H1 (cell line): Measurements from ENCODE around the gene RLN2. TPM values are rescaled to one million over a fixed set of nuclear protein-coding genes. Genes with fewer than 3 reads are reported as not detected.
"Not testable (repeated sequence)": the region's sequence is repeated elsewhere in the genome, so short reads cannot be mapped to it uniquely, and the experiment has no call there.

Source experiments
- CTCF ChIA-PET: fragments of 300-600 bp; sonication (Branson Sonifier 250); formaldehyde crosslinking; loops from one replicate; lab custom pipeline; 2021; ENCODE audit not compliant: partially characterized antibody; lab: Charles Lee
- POLR2A ChIA-PET: fragments of 300-600 bp; sonication (Branson Sonifier 250); formaldehyde crosslinking; loops from one replicate; lab custom pipeline; 2021; ENCODE audit warnings: inconsistent platforms; ENCODE audit not compliant: partially characterized antibody; lab: Charles Lee
- DNase-seq, 2 experiments: peaks; one replicate each; pipeline versions ENCODE4 v3.0.0 to v3.0.0-alpha.2; 2010 to 2022; ENCODE audit warnings: low spot score in 2 of 2, low read depth in 1 of 2, mixed read lengths in 1 of 2
- FAIRE-seq: peaks from 2 replicates; lab custom pipeline; 2011; peaks lifted over from hg19 to GRCh38; lab: Jason Lieb, UNC
- H2AFZ ChIP-seq: 2 replicates; pipeline ENCODE4 v1.8.1; 2012; ENCODE audit warnings: low read length, inconsistent platforms
- H2AK5ac ChIP-seq: 2 replicates; pipeline ENCODE4 v1.6.1; 2013; ENCODE audit warnings: low read depth, low read length
- H2BK120ac ChIP-seq: replicated peaks from 2 replicates; pipeline ENCODE3; 2013; ENCODE audit warnings: low read depth, low read length, inconsistent platforms
- H2BK12ac ChIP-seq: 2 replicates; pipeline ENCODE4 v1.6.1; 2013; ENCODE audit warnings: low read depth, low read length
- H2BK15ac ChIP-seq: 2 replicates; pipeline ENCODE4 v1.6.1; 2013; ENCODE audit warnings: low read length
- H2BK20ac ChIP-seq: 2 replicates; pipeline ENCODE4 v1.6.1; 2013; ENCODE audit warnings: low read length
- H2BK5ac ChIP-seq: 2 replicates; pipeline ENCODE4 v1.6.1; 2013; ENCODE audit warnings: low read depth, low read length
- H3K14ac ChIP-seq: 2 replicates; pipeline ENCODE4 v1.6.1; 2013; ENCODE audit warnings: inconsistent platforms; ENCODE audit not compliant: insufficient read length
- H3K18ac ChIP-seq: 2 replicates; pipeline ENCODE4 v1.6.1; 2013; ENCODE audit warnings: low read length; ENCODE audit errors: extremely low read depth
- H3K23ac ChIP-seq: 2 replicates; pipeline ENCODE4 v1.6.1; 2013; ENCODE audit warnings: inconsistent platforms; ENCODE audit not compliant: insufficient read length
- H3K23me2 ChIP-seq: 2 replicates; pipeline ENCODE4 v1.6.1; 2013; ENCODE audit warnings: low read depth, low read length
- H3K27ac ChIP-seq: 2 replicates; pipeline ENCODE4 v1.6.1; 2011; ENCODE audit warnings: low read depth, low read length, inconsistent platforms
- H3K27me3 ChIP-seq, 4 experiments: replicated peaks in 1 of 4; 1 replicate in 1 of 4; 2 replicates in 3 of 4; pipeline versions ENCODE4 v1.6.1 to v1.8.1; 2011 to 2013; ENCODE audit warnings: low read length in 3 of 4, mild to moderate bottlenecking in 3 of 4, inconsistent platforms in 2 of 4, mixed read lengths in 2 of 4, moderate library complexity in 1 of 4; ENCODE audit not compliant: control insufficient read depth in 3 of 4, insufficient read depth in 3 of 4; ENCODE audit errors: extremely low read depth in 1 of 4
- H3K36me3 ChIP-seq, 4 experiments: 2 replicates each; pipeline versions ENCODE4 v1.6.1 to v1.8.1; 2011 to 2013; ENCODE audit warnings: mild to moderate bottlenecking in 4 of 4, low read length in 3 of 4, moderate library complexity in 2 of 4, control low read depth in 1 of 4, inconsistent platforms in 1 of 4; ENCODE audit not compliant: insufficient read depth in 4 of 4, control insufficient read depth in 2 of 4
- H3K4ac ChIP-seq: replicated peaks from 2 replicates; pipeline ENCODE3; 2013; ENCODE audit warnings: low read length, low read depth, mixed read lengths, inconsistent platforms; ENCODE audit not compliant: insufficient read length
- H3K4me1 ChIP-seq, 4 experiments: replicated peaks in 1 of 4; 1 replicate in 1 of 4; 2 replicates in 3 of 4; pipeline versions ENCODE4 v1.6.1 to v1.8.1; 2011 to 2013; ENCODE audit warnings: low read length in 3 of 4, inconsistent platforms in 2 of 4, mixed read lengths in 1 of 4; ENCODE audit not compliant: insufficient read depth in 4 of 4, control insufficient read depth in 3 of 4
- H3K4me2 ChIP-seq, 2 experiments: 2 replicates each; pipeline versions ENCODE4 v1.6.1 to v1.8.1; 2011 to 2013; ENCODE audit warnings: low read depth in 2 of 2, low read length in 2 of 2, control low read depth in 1 of 2, inconsistent platforms in 1 of 2, mild to moderate bottlenecking in 1 of 2; ENCODE audit not compliant: insufficient read depth in 1 of 2
- H3K4me3 ChIP-seq, 4 experiments: fragments of 200-600, 300-600 bp in 1 of 4; sonication (generic), shearing (Covaris generic), sonication (Bioruptor Twin) in 1 of 4; 2 replicates each; pipeline versions ENCODE4 v1.5.1 to v1.8.1; 2011 to 2016; ENCODE audit warnings: low read length in 4 of 4, low read depth in 3 of 4, control low read depth in 2 of 4, inconsistent platforms in 2 of 4, mild to moderate bottlenecking in 2 of 4, mixed read lengths in 1 of 4, moderate library complexity in 1 of 4; ENCODE audit not compliant: insufficient read depth in 2 of 4; ENCODE audit errors: extremely low read depth in 1 of 4
- H3K56ac ChIP-seq: replicated peaks from 2 replicates; pipeline ENCODE3; 2013; ENCODE audit warnings: low read depth, mild to moderate bottlenecking, mixed read lengths, low read length, inconsistent platforms; ENCODE audit not compliant: insufficient read length
- H3K79me1 ChIP-seq: 2 replicates; pipeline ENCODE4 v1.6.1; 2013; ENCODE audit warnings: low read depth, low read length, control low read depth
- H3K79me2 ChIP-seq, 2 experiments: 2 replicates each; pipeline versions ENCODE4 v1.6.1 to v1.8.1; 2012 to 2013; ENCODE audit warnings: low read length in 2 of 2, mild to moderate bottlenecking in 2 of 2, inconsistent platforms in 1 of 2; ENCODE audit not compliant: insufficient read depth in 2 of 2, control insufficient read depth in 1 of 2
- H3K9ac ChIP-seq, 4 experiments: replicated peaks in 1 of 4; 1 replicate in 1 of 4; 2 replicates in 3 of 4; pipeline versions ENCODE4 v1.6.1 to v1.8.1; 2011 to 2013; ENCODE audit warnings: low read depth in 3 of 4, low read length in 3 of 4, control low read depth in 2 of 4, mild to moderate bottlenecking in 2 of 4, moderate library complexity in 2 of 4, inconsistent platforms in 1 of 4; ENCODE audit errors: extremely low read depth in 1 of 4
- H3K9me3 ChIP-seq, 2 experiments: 2 replicates each; pipeline versions ENCODE4 v1.6.1 to v1.8.1; 2012 to 2013; ENCODE audit warnings: mild to moderate bottlenecking in 2 of 2, moderate library complexity in 2 of 2, control low read depth in 1 of 2, inconsistent platforms in 1 of 2, low read depth in 1 of 2, low read length in 1 of 2, mixed read lengths in 1 of 2; ENCODE audit not compliant: insufficient read depth in 2 of 2
- H4K20me1 ChIP-seq, 2 experiments: replicated peaks in 1 of 2; 2 replicates each; pipeline versions ENCODE3 to v1.8.1; 2011 to 2013; ENCODE audit warnings: inconsistent platforms in 2 of 2, low read length in 2 of 2, mild to moderate bottlenecking in 1 of 2; ENCODE audit not compliant: insufficient read depth in 2 of 2, control insufficient read depth in 1 of 2
- H4K5ac ChIP-seq: 2 replicates; pipeline ENCODE4 v1.6.1; 2013; ENCODE audit warnings: low read length, low read depth, mixed read lengths, inconsistent platforms; ENCODE audit not compliant: insufficient read length
- H4K8ac ChIP-seq: 2 replicates; pipeline ENCODE4 v1.8.0; 2013; ENCODE audit warnings: mild to moderate bottlenecking, moderate library complexity, low read length, inconsistent platforms; ENCODE audit not compliant: insufficient read depth; ENCODE audit errors: extremely low read depth
- H4K91ac ChIP-seq: replicated peaks from 2 replicates; pipeline ENCODE3; 2013; ENCODE audit warnings: low read length, mixed read lengths, inconsistent platforms; ENCODE audit not compliant: insufficient read length
- WGBS, 2 experiments: shearing (Covaris generic) in 1 of 2; methylation state at CpG; one replicate each; pipeline versions ENCODE4 v1.1.6 to v1.1.7; 2013 to 2015; ENCODE audit warnings: low lambda C conversion rate in 2 of 2, mixed read lengths in 2 of 2, inconsistent platforms in 1 of 2, low coverage in 1 of 2, missing lambda C conversion rate in 1 of 2; ENCODE audit not compliant: insufficient replicate concordance in 2 of 2, insufficient coverage in 1 of 2, insufficient read length in 1 of 2; ENCODE audit errors: extremely low coverage in 1 of 2, missing lambda C conversion rate in 1 of 2; 5-methylcytosine and 5-hydroxymethylcytosine counted together
- long read RNA-seq, 2 experiments: library from RNA in 1 of 2; library from capped mRNA in 1 of 2; stranded (forward); transcript quantifications; one replicate each; pipeline ENCODE4 v2.0.0, GENCODE V29; 2021; ENCODE audit warnings: inconsistent platforms in 1 of 2
- polyA minus RNA-seq, 3 experiments: library from RNA; depleted of rRNA, polyadenylated mRNA; stranded (reverse); fragments of >200 nt; gene quantifications; 1 replicate in 2 of 3; 2 replicates in 1 of 3; pipeline ENCODE4 v1.2.3, GENCODE V29; 2011
- polyA plus RNA-seq, 7 experiments: library from polyadenylated mRNA; depleted of rRNA in 3 of 7; stranded (reverse) in 5 of 7; unstranded in 2 of 7; fragments of >200 nt in 5 of 7; fragments of 200-250 nt in 2 of 7; gene quantifications; 1 replicate in 5 of 7; 2 replicates in 1 of 7; 4 replicates in 1 of 7; pipeline versions ENCODE4 v1.2.1 to v1.2.3, GENCODE V29; 2011 to 2013; ENCODE audit warnings: missing spikeins in 2 of 7, mixed read lengths in 2 of 7
- total RNA-seq: library from RNA; stranded (reverse); fragmentation: NEBNext Ultra II Directional; extraction: Animal tissue kit (Norgen Biotek cat#: 25700); gene quantifications from 2 replicates; pipeline ENCODE4 v1.2.1, GENCODE V29; 2021

Gene RLN2
- 4.5 and 4.7 TPM in 2 replicates for total RNA-seq
- polyA plus RNA-seq (2011; rRNA removed): 2.5 and 6.0 TPM in 2 replicates
- 5.0 TPM for polyA plus RNA-seq (2011; cell fraction: cytosol; rRNA removed)
- 1.7 TPM for polyA plus RNA-seq (2011; cell fraction: nucleus; rRNA removed)
- 2.7 to 6.9 TPM (median 4.6 TPM) in 4 replicates for polyA plus RNA-seq (2012, experiment 1 of 2)
- polyA plus RNA-seq (2012, experiment 2 of 2): 4.2 TPM
- polyA plus RNA-seq (2013, experiment 1 of 2): 3.5 TPM
- 4.6 TPM for polyA plus RNA-seq (2013, experiment 2 of 2)
- 0.98 and 3.1 TPM in 2 replicates for polyA minus RNA-seq (2011; rRNA and poly(A)+ RNA removed)
- 2.3 TPM for polyA minus RNA-seq (2011; cell fraction: cytosol; rRNA and poly(A)+ RNA removed)
- 1.6 TPM for polyA minus RNA-seq (2011; cell fraction: nucleus; rRNA and poly(A)+ RNA removed)
- long read RNA-seq, experiment 1, partial matches to known transcripts: 2 of 2 reads
- long read RNA-seq, experiment 1, other reads (novel, unspliced or antisense): 0 of 2 reads
- long read RNA-seq, experiment 2: 0 reads

DNA sequence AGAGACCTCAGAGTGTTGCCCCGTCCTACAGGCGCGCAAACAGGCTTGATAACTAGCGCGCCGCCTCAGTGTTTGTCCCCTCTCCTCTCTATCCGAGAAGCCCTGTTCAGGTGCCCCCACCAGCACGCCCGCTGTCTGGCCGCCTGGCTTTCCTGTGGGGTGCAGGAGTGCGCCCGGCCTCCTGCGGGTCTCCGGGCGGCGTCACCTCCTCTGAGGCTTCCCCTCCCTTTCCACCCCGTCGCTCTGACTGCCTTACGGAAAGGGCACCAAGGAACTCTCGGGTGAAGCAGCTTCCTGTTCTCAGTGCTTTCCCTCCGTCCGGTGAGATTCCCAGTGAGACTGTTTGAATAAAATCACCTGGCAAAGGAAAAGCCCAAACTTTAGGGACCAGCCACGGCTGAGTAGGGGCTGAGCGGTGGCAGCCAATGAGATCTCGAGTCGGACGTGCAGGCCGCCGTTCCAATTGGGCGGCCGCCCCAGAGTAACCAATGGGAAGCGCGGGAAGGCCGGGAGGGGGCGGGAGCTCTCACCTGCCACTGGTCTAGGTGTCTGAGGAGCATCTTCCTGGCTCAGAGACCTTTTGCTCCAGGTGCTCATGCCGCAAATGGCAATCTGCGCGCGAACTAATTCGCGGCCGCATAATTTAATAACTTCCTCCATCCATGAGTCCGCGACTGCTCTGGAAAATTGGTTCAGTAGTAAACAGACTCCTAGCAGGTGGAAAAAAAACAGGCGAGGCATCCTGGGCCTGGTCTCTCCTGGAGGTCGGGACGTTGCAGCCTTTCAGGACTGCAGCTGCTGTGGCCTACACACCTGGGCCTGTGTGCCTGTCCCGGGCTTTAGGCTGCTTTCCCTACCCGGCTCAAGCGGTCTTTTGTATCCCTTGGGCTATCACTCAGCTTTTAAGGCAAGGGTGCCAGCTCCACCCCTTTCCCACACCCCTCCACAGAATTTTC, at the start of gene RLN2:
RLN2 (minus strand) TSS at position 877 of the 956 bp plus-strand sequence; CDS start at position 741, 136 bp downstream.
- H2BK12ac ChIP-seq, H3K23ac ChIP-seq, H3K56ac ChIP-seq, H2AK5ac ChIP-seq, H3K27me3 ChIP-seq, H3K36me3 ChIP-seq, H3K4me1 ChIP-seq, H3K9ac ChIP-seq, H2BK120ac ChIP-seq, H4K20me1 ChIP-seq, H2BK20ac ChIP-seq, H3K79me1 ChIP-seq, H2BK15ac ChIP-seq, H3K9me3 ChIP-seq, H3K14ac ChIP-seq, CTCF ChIA-PET, H3K23me2 ChIP-seq, H3K18ac ChIP-seq, H4K5ac ChIP-seq, H3K79me2 ChIP-seq, H2BK5ac ChIP-seq, POLR2A ChIA-PET, H4K91ac ChIP-seq, H4K8ac ChIP-seq, H3K4ac ChIP-seq, H3K27ac ChIP-seq: not testable (repeated sequence)
- peak within 1 kb of the TSS; percentile 51 to 57; a peak in 2 of 4 replicates for H3K4me2 ChIP-seq
- DNase-seq: peak in 1 of 2 experiments; percentile 67
- FAIRE-seq: peak; percentile 100
- 22% methylated on average over 14 of the region's 50 CpGs; no CpG with 5 or more reads in 1 of the 2 experiments for WGBS, 2 experiments
- peak within 1 kb of the TSS; percentile 86 for H2AFZ ChIP-seq
- H3K4me3 ChIP-seq: peak within 1 kb of the TSS in 1 of 4 experiments; percentile 36; a peak in 1 of 8 replicates
